Superior temporal gyrus (tissue), 1 donor: ENCODE measurements around the gene DOK5.

ENCODE experiments used
- DNase-seq: peaks from one replicate; pipeline ENCODE4 v3.0.0-alpha.2; 2016; ENCODE audit errors: extremely low spot score

The DOK5 gene

GRCh38 chr20:54645445-54646155, 170.2 kb downstream of the DOK5 start:
- no peak for DNase-seq

- DNase-seq: no peak
Observed at GRCh38 chr20:54646156-54646517, 170.7 kb downstream of the DOK5 start.

- no peak for DNase-seq
Observed at GRCh38 chr20:54648421-54649142, 173.2 kb downstream of the DOK5 start.

- DNase-seq: peak; percentile 94
Observed at GRCh38 chr20:54649511-54649962, 174.1 kb downstream of the DOK5 start.

- no peak for DNase-seq
Observed at GRCh38 chr20:54650052-54650719, 174.8 kb downstream of the DOK5 start.

GRCh38 chr20:54651252-54651651, 175.9 kb downstream of the DOK5 start:
- no peak for DNase-seq

- no peak for DNase-seq
Observed at GRCh38 chr20:54654450-54654849, 179.1 kb downstream of the DOK5 start.

GRCh38 chr20:54657268-54657826, 182.0 kb downstream of the DOK5 start:
- DNase-seq: no peak

- DNase-seq: no peak
Observed at GRCh38 chr20:54658525-54658924, 183.1 kb downstream of the DOK5 start.

GRCh38 chr20:54661265-54661664, 185.9 kb downstream of the DOK5 start:
- no peak for DNase-seq

GRCh38 chr20:54661880-54662465, 186.6 kb downstream of the DOK5 start:
- no peak for DNase-seq

GRCh38 chr20:54665812-54666211, 190.4 kb downstream of the DOK5 start:
- DNase-seq: no peak

- DNase-seq: peak; percentile 23
Observed at GRCh38 chr20:54668271-54669039, 193.1 kb downstream of the DOK5 start.

- no peak for DNase-seq
Observed at GRCh38 chr20:54669040-54669363, 193.6 kb downstream of the DOK5 start.

GRCh38 chr20:54678253-54678652, 202.9 kb downstream of the DOK5 start:
- no peak for DNase-seq

GRCh38 chr20:54680439-54680838, 205.0 kb downstream of the DOK5 start:
- DNase-seq: no peak

- DNase-seq: peak; percentile 72
Observed at GRCh38 chr20:54680872-54681619, 205.7 kb downstream of the DOK5 start.

- no peak for DNase-seq
Observed at GRCh38 chr20:54681869-54682268, 206.5 kb downstream of the DOK5 start.

- no peak for DNase-seq
Observed at GRCh38 chr20:54688476-54688875, 213.1 kb downstream of the DOK5 start.

- no peak for DNase-seq
Observed at GRCh38 chr20:54690323-54690722, 214.9 kb downstream of the DOK5 start.

GRCh38 chr20:54691327-54691726, 215.9 kb downstream of the DOK5 start:
- DNase-seq: no peak
